ENCODE measurements around the gene GAB2.
A peak's percentile ranks its signal among the peaks of the same experiment; 100 is the strongest.

Gene GAB2

DNA sequence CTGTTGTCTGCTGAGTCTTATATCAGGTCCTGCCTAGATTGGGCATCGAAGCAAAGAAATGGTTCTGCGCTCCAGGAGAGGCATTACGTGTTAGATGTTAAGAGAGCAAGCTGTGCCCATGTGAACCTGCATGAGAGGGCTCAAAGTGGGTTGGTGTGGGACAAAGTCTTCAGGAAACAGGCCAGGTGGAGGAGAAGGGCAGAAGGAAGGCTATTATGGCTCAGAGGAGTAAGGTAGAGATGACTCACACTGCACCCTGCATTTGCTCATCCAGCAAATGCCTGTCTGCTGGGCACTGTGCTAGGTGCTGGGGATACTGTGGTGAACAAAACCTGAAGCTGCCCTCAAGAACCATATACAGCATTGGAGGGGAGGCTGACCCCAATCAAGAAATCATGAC is 223.1 kb downstream of the GAB2 start:
- H3K79me2 ChIP-seq = peaks cover 13% of the 10 kb centered on the region
- H3K36me3 ChIP-seq (ENCODE audit: control insufficient read depth, insufficient read depth, low read length) = no peaks in the 10 kb centered on the region
- H3K27ac ChIP-seq = no peak overlapping the region
- H3K4me3 ChIP-seq (ENCODE audit: low read depth, low read length) = no peak overlapping the region
- no peak overlapping the region for H2AFZ ChIP-seq
- no peak overlapping the region for H3K4me2 ChIP-seq (ENCODE audit: low read length)
- H3K27me3 ChIP-seq (ENCODE audit: control insufficient read depth, insufficient read depth, low read length) = no peaks in the 10 kb centered on the region
- TF ChIP-seq, protein P1, sequence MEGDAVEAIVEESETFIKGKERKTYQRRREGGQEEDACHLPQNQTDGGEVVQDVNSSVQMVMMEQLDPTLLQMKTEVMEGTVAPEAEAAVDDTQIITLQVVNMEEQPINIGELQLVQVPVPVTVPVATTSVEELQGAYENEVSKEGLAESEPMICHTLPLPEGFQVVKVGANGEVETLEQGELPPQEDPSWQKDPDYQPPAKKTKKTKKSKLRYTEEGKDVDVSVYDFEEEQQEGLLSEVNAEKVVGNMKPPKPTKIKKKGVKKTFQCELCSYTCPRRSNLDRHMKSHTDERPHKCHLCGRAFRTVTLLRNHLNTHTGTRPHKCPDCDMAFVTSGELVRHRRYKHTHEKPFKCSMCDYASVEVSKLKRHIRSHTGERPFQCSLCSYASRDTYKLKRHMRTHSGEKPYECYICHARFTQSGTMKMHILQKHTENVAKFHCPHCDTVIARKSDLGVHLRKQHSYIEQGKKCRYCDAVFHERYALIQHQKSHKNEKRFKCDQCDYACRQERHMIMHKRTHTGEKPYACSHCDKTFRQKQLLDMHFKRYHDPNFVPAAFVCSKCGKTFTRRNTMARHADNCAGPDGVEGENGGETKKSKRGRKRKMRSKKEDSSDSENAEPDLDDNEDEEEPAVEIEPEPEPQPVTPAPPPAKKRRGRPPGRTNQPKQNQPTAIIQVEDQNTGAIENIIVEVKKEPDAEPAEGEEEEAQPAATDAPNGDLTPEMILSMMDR (IDR thresholded peaks at IDR 0.05) = no peak
- H3K9me3 ChIP-seq (ENCODE audit: control insufficient read depth, low read length) = no peaks in the 10 kb centered on the region
- no peak overlapping the region for H3K9ac ChIP-seq
- H3K4me1 ChIP-seq = peaks cover 11% of the 10 kb centered on the region

DNA sequence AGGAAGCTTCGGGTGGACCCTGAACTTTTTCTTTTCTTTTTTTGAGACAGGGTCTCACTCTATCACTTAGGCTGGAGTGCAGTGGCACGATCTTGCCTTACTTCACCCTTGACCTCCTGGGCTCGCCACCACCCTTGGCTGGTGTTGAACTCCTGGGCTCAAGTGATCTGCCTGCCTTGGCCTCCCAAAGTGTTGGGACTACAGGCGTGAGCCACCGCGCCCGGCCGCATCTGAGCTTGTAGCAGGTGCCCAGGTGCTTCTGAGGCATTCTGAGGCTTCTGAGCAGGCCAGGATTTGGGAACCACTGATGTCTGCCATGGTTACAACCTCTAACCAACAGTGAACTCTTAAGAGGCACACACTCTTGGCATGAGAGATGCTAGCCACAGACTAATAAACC is 223.8 kb downstream of the GAB2 start:
- Histone ChIP-seq H3K4me2 (ENCODE audit: low read length) (no peak overlapping the region), H3K9me3 (ENCODE audit: control insufficient read depth, low read length) (no peaks in the 10 kb centered on the region), H2AFZ (no peak overlapping the region), H3K27ac (no peak overlapping the region), H3K9ac (no peak overlapping the region), H3K4me3 (ENCODE audit: low read depth, low read length) (no peak overlapping the region), H3K79me2 (peaks cover 13% of the 10 kb centered on the region), H3K36me3 (ENCODE audit: control insufficient read depth, insufficient read depth, low read length) (no peaks in the 10 kb centered on the region), H3K4me1 (peaks cover 11% of the 10 kb centered on the region), H3K27me3 (ENCODE audit: control insufficient read depth, insufficient read depth, low read length) (no peaks in the 10 kb centered on the region)
- TF ChIP-seq, protein P1 (IDR thresholded peaks at IDR 0.05) = no peak

DNA sequence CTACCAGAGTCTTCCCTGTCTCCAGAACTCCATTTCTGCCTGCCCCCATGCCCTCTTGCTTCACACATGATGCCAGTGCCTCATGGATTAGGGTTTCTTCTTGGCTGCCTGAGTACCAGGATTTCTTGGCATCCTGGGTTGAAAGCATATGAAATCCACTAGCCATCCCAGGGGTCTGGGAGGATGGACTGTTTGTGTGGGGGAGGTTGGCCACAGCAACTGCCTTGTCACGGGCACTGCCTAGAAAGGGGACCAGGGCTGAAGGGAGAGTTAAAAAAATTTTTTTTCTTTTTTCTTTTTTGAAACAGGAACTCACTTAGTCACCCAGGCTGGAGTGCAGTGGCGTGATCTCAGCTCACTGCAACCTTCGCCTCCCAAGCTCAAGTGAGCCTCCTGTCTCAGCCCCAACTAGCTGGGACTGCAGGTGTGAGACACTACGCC is 224.7 kb downstream of the GAB2 start:
- H3K4me1 ChIP-seq = peaks cover 11% of the 10 kb centered on the region

DNA sequence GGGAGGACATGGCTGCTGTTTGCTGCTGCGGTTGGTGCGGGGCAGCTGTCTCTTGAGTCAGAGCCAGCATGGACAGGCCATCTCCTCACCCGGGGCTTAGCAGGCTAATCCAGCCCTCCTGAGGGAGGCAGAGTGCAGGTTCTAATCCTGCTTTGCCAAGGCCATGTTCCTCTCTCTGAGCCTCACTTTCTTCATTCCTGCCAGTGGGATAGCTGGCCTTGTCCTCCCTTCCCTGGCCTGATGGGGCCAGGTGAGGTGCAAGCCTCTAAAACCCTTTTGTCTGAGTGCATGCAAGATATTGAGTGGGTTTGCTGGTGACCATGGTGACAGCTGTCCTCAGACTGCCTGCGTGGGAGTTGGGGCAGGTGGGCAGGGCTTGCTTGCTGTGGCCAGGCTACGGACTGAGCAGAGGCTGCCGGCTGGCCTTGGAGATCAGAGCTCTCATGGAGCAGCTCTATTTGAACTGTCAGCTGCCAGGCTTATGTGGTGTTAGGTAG is 225.3 kb downstream of the GAB2 start:
- H3K27ac ChIP-seq = peak overlapping the region; percentile 27
- no peak overlapping the region for H2AFZ ChIP-seq
- no peaks in the 10 kb centered on the region for H3K9me3 ChIP-seq (ENCODE audit: control insufficient read depth, low read length)
- no peak overlapping the region for H3K9ac ChIP-seq
- no peak overlapping the region for H3K4me3 ChIP-seq (ENCODE audit: low read depth, low read length)
- no peak overlapping the region for H3K4me2 ChIP-seq (ENCODE audit: low read length)
- H3K36me3 ChIP-seq (ENCODE audit: control insufficient read depth, insufficient read depth, low read length) = no peaks in the 10 kb centered on the region
- TF ChIP-seq, protein P1 (IDR thresholded peaks at IDR 0.05) = no peak
- H3K79me2 ChIP-seq = peaks cover 18% of the 10 kb centered on the region
- H3K27me3 ChIP-seq (ENCODE audit: control insufficient read depth, insufficient read depth, low read length) = no peaks in the 10 kb centered on the region
- H3K4me1 ChIP-seq = peaks cover 12% of the 10 kb centered on the region

More for the DNA sequence above, 224.7 kb downstream of the GAB2 start:
- Histone ChIP-seq H3K36me3 (ENCODE audit: control insufficient read depth, insufficient read depth, low read length) (no peaks in the 10 kb centered on the region), H2AFZ (no peak overlapping the region), H3K27ac (no peak overlapping the region), H3K9me3 (ENCODE audit: control insufficient read depth, low read length) (no peaks in the 10 kb centered on the region), H3K4me2 (ENCODE audit: low read length) (no peak overlapping the region), H3K27me3 (ENCODE audit: control insufficient read depth, insufficient read depth, low read length) (no peaks in the 10 kb centered on the region), H3K9ac (no peak overlapping the region), H3K4me3 (ENCODE audit: low read depth, low read length) (no peak overlapping the region), H3K79me2 (peaks cover 16% of the 10 kb centered on the region)
- TF ChIP-seq, protein P1 (IDR thresholded peaks at IDR 0.05) = no peak

DNA sequence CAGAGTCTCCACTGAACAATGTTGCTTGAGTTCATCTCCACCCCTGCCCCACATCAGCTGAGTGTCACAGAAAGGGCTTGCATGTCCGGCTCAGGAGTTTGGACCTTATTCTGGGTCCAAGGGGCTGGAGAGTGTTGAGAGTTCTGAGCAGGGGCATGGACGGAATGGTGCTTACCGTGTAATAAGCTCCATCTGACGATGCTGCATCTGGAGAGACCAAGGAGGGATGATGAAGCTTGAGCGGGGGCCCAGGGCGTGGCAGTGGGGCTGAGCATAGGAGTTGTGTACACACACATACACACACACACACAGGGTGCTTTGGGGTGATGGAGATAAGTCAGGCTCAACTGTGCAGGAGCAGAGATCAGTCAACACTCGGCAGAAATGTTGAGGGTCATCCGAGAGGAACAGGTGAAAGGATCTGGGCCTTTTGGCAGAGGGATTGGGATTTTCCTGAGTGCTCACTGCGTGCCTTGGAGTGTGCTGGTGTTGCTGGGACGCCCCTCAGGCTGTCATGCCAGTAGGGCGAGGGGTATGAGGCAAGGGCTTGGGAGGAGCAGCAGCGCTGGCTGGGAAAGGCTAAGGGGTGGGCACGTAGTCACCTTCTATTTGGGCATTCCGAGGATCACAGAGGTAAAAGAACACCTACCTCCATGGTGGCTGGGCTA is 226.6 kb downstream of the GAB2 start:
- Histone ChIP-seq H3K4me2 (ENCODE audit: low read length) (no peak overlapping the region), H3K27me3 (ENCODE audit: control insufficient read depth, insufficient read depth, low read length) (no peaks in the 10 kb centered on the region), H3K4me3 (ENCODE audit: low read depth, low read length) (no peak overlapping the region), H3K4me1 (peaks cover 14% of the 10 kb centered on the region), H2AFZ (no peak overlapping the region), H3K79me2 (peaks cover 18% of the 10 kb centered on the region), H3K9me3 (ENCODE audit: control insufficient read depth, low read length) (no peaks in the 10 kb centered on the region), H3K36me3 (ENCODE audit: control insufficient read depth, insufficient read depth, low read length) (no peaks in the 10 kb centered on the region), H3K9ac (no peak overlapping the region), H3K27ac (no peak overlapping the region)
- TF ChIP-seq, protein P1 (IDR thresholded peaks at IDR 0.05) = no peak
